GM19395 (cell line): Measurements from ENCODE around the gene PLA2G5.
"Not testable (repeated sequence)": the region's sequence is repeated elsewhere in the genome, so short reads cannot be mapped to it uniquely, and the experiment has no call there.

Experiments
- ATAC-seq: cut with Tn5 transposase; IDR thresholded peaks from one replicate; pipeline ENCODE4 v1.9.1; 2021; ENCODE audit warnings: mild to moderate bottlenecking, moderate library complexity; ENCODE audit not compliant: unreplicated experiment

PLA2G5 gene

DNA sequence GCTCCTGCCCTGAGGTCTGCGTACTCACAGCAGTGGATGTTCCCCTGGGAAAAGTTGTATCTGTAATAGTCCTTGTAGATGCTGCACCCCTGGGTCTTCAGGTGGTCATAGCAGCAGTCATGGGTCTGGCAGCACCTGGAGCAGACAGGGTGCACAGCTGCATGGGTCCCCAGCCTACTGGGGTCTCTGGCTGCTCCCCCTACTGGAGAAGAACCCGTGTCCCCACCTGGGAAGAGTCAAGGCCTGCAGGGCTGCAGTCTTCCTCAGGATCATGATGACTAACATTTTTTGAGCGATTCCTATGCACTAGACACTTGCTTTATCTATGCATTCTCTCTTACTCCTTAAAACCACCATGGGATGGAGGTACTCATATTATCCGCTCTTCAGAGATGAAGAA lies 45.5 kb downstream of the PLA2G5 start:
- no peak for ATAC-seq

- no peak for ATAC-seq
Measured at GRCh38 chr1:20115916-20116315, 45.9 kb downstream of the PLA2G5 start.

DNA sequence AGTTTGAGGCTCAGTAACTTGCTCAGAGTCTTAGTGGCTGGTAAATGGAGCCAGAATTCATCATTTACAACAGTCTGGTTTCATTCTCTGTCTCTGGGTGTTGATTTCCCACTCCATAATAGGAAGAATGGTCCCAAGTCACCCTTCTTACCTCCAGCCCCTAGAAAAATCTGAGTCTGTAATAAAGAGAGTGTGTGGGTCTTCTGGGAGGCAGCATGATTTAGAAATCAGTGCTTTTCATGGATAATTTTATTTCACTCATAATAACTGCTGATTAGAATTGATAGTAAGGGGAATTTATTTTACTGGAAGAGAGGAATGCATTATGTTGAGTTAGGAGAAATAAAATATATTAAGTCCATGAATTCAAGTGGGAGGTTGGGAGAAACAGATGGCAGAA lies 47.2 kb downstream of the PLA2G5 start:
- no peak for ATAC-seq

GRCh38 chr1:20119347-20119746 lies 49.4 kb downstream of the PLA2G5 start, which contains the start of gene PLA2G2D:
PLA2G2D (minus strand) TSS chr1:20119536; CDS start chr1:20119498, 38 bp downstream.
- no peak for ATAC-seq

DNA sequence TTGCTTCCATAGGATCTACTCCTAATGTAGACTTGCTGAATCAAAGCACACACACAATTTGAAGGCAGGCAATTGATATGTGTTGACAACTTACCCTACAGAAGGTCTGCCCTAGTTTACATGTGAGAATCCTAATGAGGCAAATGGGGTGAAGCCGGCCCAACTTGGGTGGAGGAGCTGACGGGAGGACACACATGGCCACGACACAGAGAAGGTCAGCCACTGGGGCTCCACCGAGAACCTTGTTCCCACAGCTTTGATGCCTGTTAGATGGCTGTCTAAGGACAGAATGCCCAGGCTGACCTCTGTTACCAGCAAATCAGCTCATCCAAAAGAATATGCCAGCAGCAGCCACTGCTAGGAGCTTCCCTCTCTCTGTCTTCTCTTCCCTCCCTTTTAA lies 50.8 kb downstream of the PLA2G5 start:
- ATAC-seq: no peak

DNA sequence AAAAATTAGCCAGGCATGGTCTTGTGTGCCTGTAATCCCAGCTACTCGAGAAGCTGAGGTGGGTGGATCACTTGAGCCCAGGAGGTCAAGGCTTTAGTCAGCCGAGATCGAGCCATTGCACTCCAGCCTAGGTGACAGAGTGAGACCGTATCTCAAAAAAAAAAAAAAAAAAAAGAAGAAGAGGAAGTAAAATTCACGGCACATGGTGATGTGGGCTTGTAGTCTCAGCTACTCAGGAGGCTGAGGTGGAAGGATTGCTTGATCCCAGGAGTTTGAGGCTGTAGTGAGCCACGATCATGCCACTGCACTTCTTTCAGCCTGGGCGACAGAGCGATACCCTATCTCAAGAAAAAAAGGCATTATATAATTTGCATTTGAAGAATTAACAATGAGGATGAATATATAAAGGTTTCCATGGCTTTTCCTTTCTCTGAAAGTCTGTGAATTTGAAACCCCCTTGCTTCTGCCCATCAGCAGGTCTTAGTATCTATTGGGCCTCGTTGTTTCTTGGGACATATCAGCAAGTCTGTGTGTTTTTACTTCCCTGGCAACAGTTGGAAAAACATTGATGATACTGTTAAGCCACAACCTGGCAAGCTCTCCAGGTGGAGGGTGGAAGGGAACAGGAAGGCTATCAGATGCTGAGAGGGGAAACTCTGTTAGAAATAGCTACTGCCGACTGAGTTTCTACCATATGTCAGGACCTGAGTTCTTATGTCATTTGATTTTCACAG lies 53.9 kb downstream of the PLA2G5 start:
- no peak for ATAC-seq

DNA sequence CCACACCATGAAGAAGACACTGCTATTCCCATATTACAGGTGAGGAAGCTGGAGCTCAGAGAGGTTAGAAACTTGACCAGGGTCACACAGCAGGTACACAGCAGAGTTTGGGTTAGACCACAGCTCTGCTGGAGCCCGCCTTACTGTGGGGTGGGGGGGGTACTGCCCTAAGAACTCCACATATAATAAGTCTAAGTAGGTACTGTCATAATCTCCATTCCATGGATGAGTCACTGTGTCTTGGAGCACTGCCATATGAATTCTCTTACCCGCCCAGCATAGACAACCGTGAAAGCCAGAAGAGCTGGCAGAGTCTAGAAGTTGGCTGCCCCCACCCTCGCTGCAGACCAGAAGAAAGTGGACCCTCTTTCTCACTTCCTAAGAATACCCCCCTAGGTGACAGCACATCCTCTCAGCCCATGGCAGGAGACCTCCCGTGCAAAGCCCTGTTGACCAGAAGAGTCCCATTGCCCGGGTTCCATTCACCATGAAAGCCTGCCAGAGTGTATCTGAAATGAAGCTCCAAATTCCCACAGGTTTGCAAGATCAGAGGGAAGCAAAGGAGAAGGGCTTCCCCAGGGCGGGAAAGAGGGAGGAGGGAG lies 54.6 kb downstream of the PLA2G5 start:
- ATAC-seq: no peak

DNA sequence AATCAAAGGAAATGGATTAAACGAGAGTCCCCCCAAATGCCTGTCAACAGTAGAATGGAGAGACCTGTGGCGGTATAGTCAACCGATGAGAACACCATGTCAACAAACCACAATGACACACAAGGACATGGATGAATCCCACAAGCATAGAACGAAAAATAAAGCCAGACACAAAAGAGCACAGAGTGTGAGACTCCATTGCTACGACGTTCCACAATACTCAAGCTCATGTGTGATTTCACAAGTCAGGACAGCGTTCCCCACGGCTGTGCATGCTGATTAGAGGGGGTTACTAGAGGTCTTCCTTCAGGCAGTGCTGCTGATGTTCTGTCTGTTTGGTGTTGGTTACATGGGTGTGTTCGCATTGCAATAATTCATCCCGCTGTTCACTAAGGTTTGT lies 55.1 kb downstream of the PLA2G5 start:
- no peak for ATAC-seq

GRCh38 chr1:20126041-20126805 lies 56.2 kb downstream of the PLA2G5 start:
- no peak for ATAC-seq

GRCh38 chr1:20126806-20127440 lies 56.9 kb downstream of the PLA2G5 start:
- no peak for ATAC-seq

DNA sequence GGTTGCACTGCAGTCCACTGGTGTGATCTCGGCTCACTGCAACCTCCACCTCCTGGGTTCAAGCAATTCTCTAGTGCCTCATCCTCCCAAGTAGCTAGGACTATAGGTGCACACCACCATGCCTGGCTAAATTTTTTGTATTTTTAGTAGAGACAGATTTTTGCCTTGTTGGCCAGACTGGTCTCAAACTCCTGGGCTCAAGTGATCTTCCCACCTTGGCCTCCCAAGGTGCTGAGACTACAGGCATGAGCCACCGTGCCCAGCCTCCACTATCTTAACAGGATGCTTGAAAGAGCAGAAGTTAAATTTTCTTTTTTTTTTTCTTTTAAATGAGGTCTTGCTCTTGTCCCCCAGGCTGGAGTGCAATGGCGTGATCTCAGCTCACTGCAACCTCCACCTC lies 60.5 kb downstream of the PLA2G5 start:
- ATAC-seq: not testable (repeated sequence)

GRCh38 chr1:20134995-20135394 lies 65.0 kb downstream of the PLA2G5 start:
- ATAC-seq: no peak

DNA sequence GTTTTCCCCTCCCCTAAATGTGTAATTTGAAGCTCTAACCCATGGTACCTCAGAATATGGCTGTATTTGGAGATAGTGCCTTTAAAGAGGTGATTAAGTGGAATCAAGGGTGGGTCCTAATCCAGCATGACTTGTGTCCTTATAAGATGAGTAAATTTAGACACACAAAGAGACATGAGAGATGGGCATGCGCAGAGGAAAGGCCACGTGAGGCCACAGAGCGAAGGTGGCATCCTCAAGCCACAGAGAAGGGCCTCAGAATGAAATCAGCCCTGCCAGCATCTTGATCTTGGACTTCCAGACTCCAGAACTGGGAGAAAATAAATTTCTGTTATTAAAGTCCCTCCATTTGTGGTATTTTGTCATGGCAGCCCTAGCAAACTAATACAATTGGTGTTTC lies 66.3 kb downstream of the PLA2G5 start:
- no peak for ATAC-seq

DNA sequence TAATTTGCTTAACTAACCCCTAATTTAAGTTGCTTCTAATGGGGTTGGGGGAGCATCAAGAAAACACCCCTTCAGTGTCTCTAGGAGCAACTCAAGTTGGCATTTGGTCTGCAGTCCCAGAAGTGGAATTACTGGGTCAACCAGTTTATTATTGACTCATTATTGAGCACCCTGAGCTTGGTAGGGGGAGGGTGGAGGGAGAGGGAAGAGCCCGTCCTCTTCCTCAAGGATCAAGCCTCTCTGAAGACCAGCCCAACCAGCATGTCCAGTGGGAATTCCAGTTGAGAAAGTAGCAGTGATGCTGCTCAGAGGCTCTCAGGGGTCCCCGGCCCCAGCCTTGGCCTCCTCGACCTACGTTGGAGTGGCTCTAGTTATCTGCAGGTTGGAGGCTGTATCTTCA lies 67.1 kb downstream of the PLA2G5 start:
- ATAC-seq: no peak

- no peak for ATAC-seq
Measured at GRCh38 chr1:20137604-20138003, 67.6 kb downstream of the PLA2G5 start.

DNA sequence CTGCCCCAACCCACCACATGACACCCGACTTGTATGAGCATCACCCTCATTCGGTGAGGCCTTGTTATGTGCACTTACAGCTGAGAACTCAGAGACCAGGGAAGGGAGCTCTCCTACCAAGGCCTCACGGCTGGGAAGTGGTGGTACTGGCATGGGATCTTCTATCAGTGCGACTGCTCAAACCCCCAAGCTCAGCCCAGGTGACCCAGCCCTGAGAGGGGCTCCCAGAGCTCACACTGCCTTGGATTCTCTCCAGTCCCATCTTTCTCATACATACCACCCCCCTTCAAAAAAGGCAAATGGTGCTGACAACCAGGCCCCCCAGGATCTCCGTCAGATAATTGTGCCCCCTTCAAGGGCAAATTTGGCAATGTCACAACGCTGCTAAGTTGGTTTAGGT lies 68.4 kb downstream of the PLA2G5 start:
- no peak for ATAC-seq

- ATAC-seq: no peak
Measured at GRCh38 chr1:20138961-20139550, 69.1 kb downstream of the PLA2G5 start, which contains the start of gene PLA2G2F. PLA2G2F (plus strand) TSS chr1:20139323; CDS start chr1:20139428, 105 bp downstream.

GRCh38 chr1:20139776-20140612 lies 70.0 kb downstream of the PLA2G5 start:
- no peak for ATAC-seq

- ATAC-seq: no peak
Measured at GRCh38 chr1:20141001-20141400, 71.0 kb downstream of the PLA2G5 start.

DNA sequence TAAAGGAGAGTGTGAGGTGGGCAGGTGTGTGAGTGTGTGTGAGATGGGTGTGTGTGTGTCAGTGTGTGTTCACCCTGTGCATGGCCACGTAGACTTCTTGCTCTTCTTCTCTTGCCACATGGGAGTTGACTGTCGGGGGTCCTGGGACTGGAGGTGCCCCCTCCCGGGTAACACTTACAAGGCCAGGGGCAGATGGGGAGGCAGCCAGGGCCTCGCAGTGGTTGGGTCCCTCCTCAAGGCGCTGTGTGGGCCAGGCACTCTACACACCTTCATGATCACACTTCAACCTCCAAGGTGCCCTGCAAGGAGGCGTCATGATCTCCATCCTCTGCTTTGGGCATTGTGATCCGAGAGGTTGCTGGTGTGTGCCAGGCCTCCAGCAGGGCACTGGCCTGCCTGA lies 71.5 kb downstream of the PLA2G5 start:
- no peak for ATAC-seq
